ENCODE measurements around the gene HTRA2.

Gene HTRA2

GRCh38 chr2:74566076-74566753 lies 36.5 kb downstream of the HTRA2 start:
- DNase-seq: no peak

- no peak for DNase-seq
Measured at GRCh38 chr2:74566754-74567085, 37.0 kb downstream of the HTRA2 start.

- no peak for DNase-seq
Measured at GRCh38 chr2:74567881-74568280, 38.1 kb downstream of the HTRA2 start.

- no peak for DNase-seq
Measured at GRCh38 chr2:74569686-74570085, 40.0 kb downstream of the HTRA2 start.

GRCh38 chr2:74571058-74571457 lies 41.3 kb downstream of the HTRA2 start:
- no peak for DNase-seq

GRCh38 chr2:74572178-74572925 lies 42.6 kb downstream of the HTRA2 start:
- DNase-seq: no peak

- DNase-seq: peak; percentile 49
Measured at GRCh38 chr2:74573747-74574562, 44.2 kb downstream of the HTRA2 start.

GRCh38 chr2:74575320-74575719 lies 45.6 kb downstream of the HTRA2 start:
- no peak for DNase-seq

- DNase-seq: no peak
Measured at GRCh38 chr2:74576211-74576862, 46.6 kb downstream of the HTRA2 start.

- DNase-seq: no peak
Measured at GRCh38 chr2:74576863-74577229, 47.1 kb downstream of the HTRA2 start.

- no peak for DNase-seq
Measured at GRCh38 chr2:74577448-74577847, 47.7 kb downstream of the HTRA2 start.

- DNase-seq: no peak
Measured at GRCh38 chr2:74578408-74578807, 48.7 kb downstream of the HTRA2 start.

- no peak for DNase-seq
Measured at GRCh38 chr2:74581463-74581862, 51.7 kb downstream of the HTRA2 start.

GRCh38 chr2:74582184-74582583 lies 52.5 kb downstream of the HTRA2 start:
- no peak for DNase-seq
